ENCODE data around the gene DIPK1A. TPM values are rescaled to one million over a fixed set of nuclear protein-coding genes. Genes with fewer than 3 reads are reported as not detected.

DIPK1A gene
- total RNA-seq, 1 experiment from 2014 or later = 2.3 TPM

GRCh38 chr1:92877792-92878191 lies 83.5 kb downstream of the DIPK1A start:
- Mint-ChIP-seq H3K27ac (ENCODE audit: unreplicated experiment) (no peak overlapping the region), H3K4me3 (ENCODE audit: unreplicated experiment) (no peak overlapping the region), H3K27me3 (ENCODE audit: insufficient read depth, unreplicated experiment) (no peaks in the 10 kb centered on the region), H3K36me3 (ENCODE audit: insufficient read depth, unreplicated experiment) (no peaks in the 10 kb centered on the region), H3K4me1 (ENCODE audit: low read depth, unreplicated experiment) (peaks cover 7% of the 10 kb centered on the region), H3K9me3 (ENCODE audit: unreplicated experiment) (no peaks in the 10 kb centered on the region)
- ChIA-PET POLR2A (no interaction called here), CTCF (no interaction called here)
- intact Hi-C loops (cut with micrococcal nuclease; ENCODE audit: unreplicated experiment) = no loop called here
- no peaks in the 10 kb centered on the region for H3K9me3 ChIP-seq
- BruUV-seq (replicated peaks) = no TSS peak
- no peaks in the 10 kb centered on the region for H3K27me3 ChIP-seq (replicated peaks; ENCODE audit: control insufficient read depth, insufficient read depth, low read length)
- TF ChIP-seq CTCF (IDR thresholded peaks at IDR 0.05; ENCODE audit: insufficient read depth in 1 of 2, low read depth in 1 of 2, low read length in 1 of 2, severe bottlenecking in 1 of 2, unreplicated experiment in 1 of 2) = no peak
- DNase-seq = no peak
- H3K4me1 ChIP-seq = peaks cover 7% of the 10 kb centered on the region; the same call in 1 of the 2 replicates
- H3K36me3 ChIP-seq (ENCODE audit: control insufficient read depth, insufficient read depth, low read length) = no peaks in the 10 kb centered on the region
- no peak overlapping the region for H3K4me3 ChIP-seq (ENCODE audit: low read depth, low read length)

- Histone ChIP-seq H3K4me3 (ENCODE audit: low read depth, low read length) (no peak overlapping the region), H3K27me3 (replicated peaks; ENCODE audit: control insufficient read depth, insufficient read depth, low read length) (no peaks in the 10 kb centered on the region), H3K36me3 (ENCODE audit: control insufficient read depth, insufficient read depth, low read length) (no peaks in the 10 kb centered on the region), H3K4me1 (peaks cover 7% of the 10 kb centered on the region; the same call in 1 of the 2 replicates), H3K9me3 (no peaks in the 10 kb centered on the region)
- Mint-ChIP-seq H3K27ac (ENCODE audit: unreplicated experiment) (no peak overlapping the region), H3K9me3 (ENCODE audit: unreplicated experiment) (no peaks in the 10 kb centered on the region), H3K4me3 (ENCODE audit: unreplicated experiment) (no peak overlapping the region), H3K27me3 (ENCODE audit: insufficient read depth, unreplicated experiment) (no peaks in the 10 kb centered on the region), H3K4me1 (ENCODE audit: low read depth, unreplicated experiment) (peaks cover 7% of the 10 kb centered on the region), H3K36me3 (ENCODE audit: insufficient read depth, unreplicated experiment) (no peaks in the 10 kb centered on the region)
- CTCF ChIA-PET = no interaction called here
- no peak for TF ChIP-seq CTCF (IDR thresholded peaks at IDR 0.05; ENCODE audit: insufficient read depth in 1 of 2, low read depth in 1 of 2, low read length in 1 of 2, severe bottlenecking in 1 of 2, unreplicated experiment in 1 of 2)
- BruUV-seq (replicated peaks) = no TSS peak
- DNase-seq = no peak
- intact Hi-C loops (cut with micrococcal nuclease; ENCODE audit: unreplicated experiment) = no loop called here
- POLR2A ChIA-PET = no interaction called here
Observed at GRCh38 chr1:92877081-92877711, 84.1 kb downstream of the DIPK1A start.

GRCh38 chr1:92876351-92876750 lies 84.9 kb downstream of the DIPK1A start:
- no peak for TF ChIP-seq CTCF (IDR thresholded peaks at IDR 0.05; ENCODE audit: insufficient read depth in 1 of 2, low read depth in 1 of 2, low read length in 1 of 2, severe bottlenecking in 1 of 2, unreplicated experiment in 1 of 2)
- Histone ChIP-seq H3K4me1 (peaks cover 7% of the 10 kb centered on the region; the same call in 1 of the 2 replicates), H3K9me3 (no peaks in the 10 kb centered on the region), H3K27me3 (replicated peaks; ENCODE audit: control insufficient read depth, insufficient read depth, low read length) (no peaks in the 10 kb centered on the region), H3K4me3 (ENCODE audit: low read depth, low read length) (no peak overlapping the region), H3K36me3 (ENCODE audit: control insufficient read depth, insufficient read depth, low read length) (no peaks in the 10 kb centered on the region)
- intact Hi-C loops (cut with micrococcal nuclease; ENCODE audit: unreplicated experiment) = no loop called here
- Mint-ChIP-seq H3K4me3 (ENCODE audit: unreplicated experiment) (no peak overlapping the region), H3K36me3 (ENCODE audit: insufficient read depth, unreplicated experiment) (no peaks in the 10 kb centered on the region), H3K27me3 (ENCODE audit: insufficient read depth, unreplicated experiment) (no peaks in the 10 kb centered on the region), H3K9me3 (ENCODE audit: unreplicated experiment) (no peaks in the 10 kb centered on the region), H3K4me1 (ENCODE audit: low read depth, unreplicated experiment) (peaks cover 7% of the 10 kb centered on the region), H3K27ac (ENCODE audit: unreplicated experiment) (no peak overlapping the region)
- BruUV-seq (replicated peaks) = no TSS peak
- DNase-seq = no peak
- ChIA-PET POLR2A (no interaction called here), CTCF (no interaction called here)
